ENCODE data around the gene UBE2Q2.

DNA sequence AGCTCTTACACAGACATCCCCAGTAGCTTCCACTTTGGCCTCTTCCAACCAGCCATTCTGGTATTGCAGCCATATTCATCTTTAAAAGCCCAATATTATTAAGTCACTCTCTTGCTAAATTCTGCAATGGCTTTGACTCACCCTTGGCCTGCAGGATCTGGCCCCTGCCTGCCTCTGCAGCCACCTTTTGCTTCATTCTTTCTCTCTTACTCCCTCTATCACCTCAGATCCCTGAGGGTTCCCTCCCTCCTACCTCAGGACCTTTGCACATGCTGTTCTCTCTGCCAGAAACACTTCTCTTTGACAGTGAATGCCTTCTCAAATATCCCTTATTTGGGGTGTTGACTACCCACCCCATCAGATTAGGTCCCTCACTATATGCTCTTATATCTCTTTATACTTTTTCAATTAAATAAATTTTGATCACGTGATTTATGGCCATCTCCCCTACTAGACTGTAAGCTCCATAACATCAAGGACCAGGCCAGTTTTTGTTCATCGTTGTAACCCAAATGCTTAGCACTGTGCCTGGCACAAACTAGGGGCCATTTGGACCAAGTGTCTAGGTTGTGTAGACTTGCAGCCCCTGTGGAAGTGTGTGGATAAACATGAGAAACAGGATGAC is 32.3 kb upstream of the UBE2Q2 start:
- TF ChIP-seq EZH2 (IDR thresholded peaks at IDR 0.05; ENCODE audit: insufficient read depth, poor library complexity, severe bottlenecking), result no peak
- TF ChIP-seq EZH2phosphoT487 (IDR thresholded peaks at IDR 0.05; ENCODE audit: insufficient read depth, low read depth), result no peak
